Neural crest cell (in vitro differentiated cells): ENCODE data around the gene UMAD1. TPM values are rescaled to one million over a fixed set of nuclear protein-coding genes. Genes with fewer than 3 reads are reported as not detected.

Source experiments
- DNase-seq: peaks from one replicate; pipeline ENCODE4 v3.0.0; 2021; ENCODE audit warnings: low read depth, mixed read lengths, low spot score
- H3K27ac Mint-ChIP-seq: one replicate; pipeline ENCODE4 v1.8.0; 2021; ENCODE audit warnings: mild to moderate bottlenecking, mixed read lengths; ENCODE audit not compliant: unreplicated experiment
- H3K27me3 Mint-ChIP-seq: 2 replicates; pipeline ENCODE4 v1.8.0; 2021; ENCODE audit warnings: low read depth, mild to moderate bottlenecking, mixed read lengths
- H3K36me3 Mint-ChIP-seq: 2 replicates; pipeline ENCODE4 v1.8.0; 2021; ENCODE audit warnings: low read depth, mild to moderate bottlenecking, mixed read lengths
- H3K4me1 Mint-ChIP-seq: 2 replicates; pipeline ENCODE4 v1.8.0; 2021; ENCODE audit warnings: mixed read lengths
- H3K4me3 Mint-ChIP-seq: one replicate; pipeline ENCODE4 v1.8.0; 2021; ENCODE audit warnings: mild to moderate bottlenecking, mixed read lengths
- H3K9me3 Mint-ChIP-seq: 2 replicates; pipeline ENCODE4 v1.8.0; 2021; ENCODE audit warnings: mixed read lengths
- CTCF ChIP-seq: fragments of 200-600 bp; sonication (generic); conservative IDR thresholded peaks from 2 replicates; pipeline ENCODE4 v1.5.0; 2021; ENCODE audit warnings: antibody characterized with exemption, mild to moderate bottlenecking
- total RNA-seq: library from RNA; stranded (reverse); gene quantifications from 2 replicates; pipeline ENCODE4 v1.2.1, GENCODE V29; 2021

The UMAD1 gene
- total RNA-seq, 1 donor from 2014 or later = 9.8 TPM

GRCh38 chr7:7704867-7705266 is 64.3 kb downstream of the UMAD1 start:
- H3K36me3 Mint-ChIP-seq = no peaks in the 10 kb centered on the region
- no peaks in the 10 kb centered on the region for H3K9me3 Mint-ChIP-seq
- no peak overlapping the region for H3K27ac Mint-ChIP-seq
- no peak for DNase-seq
- peaks cover 24% of the 10 kb centered on the region for H3K4me1 Mint-ChIP-seq
- TF ChIP-seq CTCF = no peak
- H3K27me3 Mint-ChIP-seq = no peaks in the 10 kb centered on the region
- no peak overlapping the region for H3K4me3 Mint-ChIP-seq

DNA sequence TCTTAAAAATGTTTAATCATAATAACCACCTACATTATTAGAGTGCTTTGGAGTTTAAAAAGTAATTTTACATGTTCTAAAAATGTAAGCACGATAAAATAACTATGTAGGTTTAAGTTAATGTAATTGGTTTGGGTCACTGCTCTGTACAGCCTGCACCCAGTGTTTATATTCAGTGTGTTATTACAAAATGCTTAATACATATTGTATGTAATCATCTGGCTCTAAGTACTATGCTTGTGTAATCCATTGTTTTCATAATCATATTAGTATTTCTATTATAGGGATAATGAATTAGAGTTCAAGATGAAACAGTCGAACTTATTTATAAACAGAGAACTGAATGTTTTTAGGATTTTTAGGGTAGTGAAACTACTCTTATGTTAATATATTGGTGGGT is 64.8 kb downstream of the UMAD1 start:
- Mint-ChIP-seq H3K4me3 (no peak overlapping the region), H3K27ac (no peak overlapping the region), H3K9me3 (no peaks in the 10 kb centered on the region), H3K4me1 (peaks cover 24% of the 10 kb centered on the region), H3K27me3 (no peaks in the 10 kb centered on the region), H3K36me3 (no peaks in the 10 kb centered on the region)
- TF ChIP-seq CTCF = no peak
- DNase-seq = no peak

GRCh38 chr7:7706101-7706511 is 65.6 kb downstream of the UMAD1 start:
- Mint-ChIP-seq H3K4me1 (peaks cover 24% of the 10 kb centered on the region), H3K27me3 (no peaks in the 10 kb centered on the region), H3K36me3 (no peaks in the 10 kb centered on the region), H3K9me3 (no peaks in the 10 kb centered on the region), H3K4me3 (no peak overlapping the region), H3K27ac (no peak overlapping the region)
- no peak for DNase-seq
- TF ChIP-seq CTCF = no peak

DNA sequence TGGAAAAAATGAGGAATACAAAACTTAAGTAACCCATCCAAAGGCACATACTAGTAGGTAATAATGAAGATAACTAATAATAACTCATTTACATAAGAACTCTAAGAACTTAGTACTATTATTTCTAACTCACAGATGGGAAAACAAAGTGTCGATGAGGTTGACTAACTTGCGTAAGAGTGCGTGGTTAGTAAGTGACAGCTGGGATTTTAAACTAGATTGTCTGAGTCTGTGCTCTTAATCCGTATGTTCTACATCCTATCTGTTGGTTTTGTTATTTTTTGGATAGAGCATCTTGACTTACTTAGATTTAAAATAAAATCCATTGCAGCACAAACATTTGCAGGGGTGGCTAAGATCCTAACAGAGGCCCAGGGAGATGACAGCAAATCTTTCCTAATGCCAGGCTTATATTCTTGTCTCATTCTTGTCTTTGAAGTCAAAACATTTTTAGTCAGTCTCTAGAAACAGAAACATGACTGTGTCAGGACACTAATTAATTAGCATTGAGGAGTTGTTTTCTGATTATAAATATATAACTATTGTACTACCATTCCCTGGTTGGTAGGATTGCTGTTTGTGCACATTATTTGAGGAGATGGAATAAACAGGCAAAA is 66.1 kb downstream of the UMAD1 start:
- H3K27me3 Mint-ChIP-seq = no peaks in the 10 kb centered on the region
- H3K4me1 Mint-ChIP-seq = peaks cover 24% of the 10 kb centered on the region
- H3K36me3 Mint-ChIP-seq = no peaks in the 10 kb centered on the region
- DNase-seq = no peak
- TF ChIP-seq CTCF = no peak
- H3K27ac Mint-ChIP-seq = no peak overlapping the region
- no peaks in the 10 kb centered on the region for H3K9me3 Mint-ChIP-seq
- no peak overlapping the region for H3K4me3 Mint-ChIP-seq

GRCh38 chr7:7707246-7707645 is 66.7 kb downstream of the UMAD1 start:
- no peak for DNase-seq
- Mint-ChIP-seq H3K36me3 (no peaks in the 10 kb centered on the region), H3K27me3 (no peaks in the 10 kb centered on the region), H3K27ac (no peak overlapping the region), H3K9me3 (no peaks in the 10 kb centered on the region), H3K4me1 (peaks cover 24% of the 10 kb centered on the region), H3K4me3 (no peak overlapping the region)
- TF ChIP-seq CTCF = no peak
